HG03025 (cell line): ENCODE results near the gene DEPDC7.
"Not testable (repeated sequence)": the region's sequence is repeated elsewhere in the genome, so short reads cannot be mapped to it uniquely, and the experiment has no call there.

Source experiments
- ATAC-seq: cut with Tn5 transposase; IDR thresholded peaks from one replicate; pipeline ENCODE4 v1.9.1; 2021; ENCODE audit warnings: mild to moderate bottlenecking, moderate library complexity; ENCODE audit not compliant: unreplicated experiment, low FRiP score

DEPDC7 gene

DNA sequence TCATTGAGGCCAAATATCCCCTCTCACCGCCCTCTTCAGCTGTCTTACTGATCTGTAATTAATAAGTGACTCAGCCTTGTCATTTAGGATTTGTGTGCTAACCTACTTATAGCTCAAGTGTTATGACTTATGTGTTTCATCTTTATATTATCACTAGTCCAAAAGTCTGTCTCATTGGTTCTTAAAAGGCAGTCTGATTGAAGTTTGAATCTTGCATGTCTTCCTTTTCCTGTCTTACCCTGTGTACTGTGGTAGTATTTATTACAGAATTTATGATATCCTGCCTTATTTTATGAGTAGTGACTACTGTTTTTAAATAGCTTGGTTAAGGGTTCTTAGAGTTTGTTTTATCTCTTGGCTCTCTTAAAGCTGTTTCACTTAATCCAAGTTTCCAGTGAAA lies 6.3 kb downstream of the DEPDC7 start:
- no peak for ATAC-seq

DNA sequence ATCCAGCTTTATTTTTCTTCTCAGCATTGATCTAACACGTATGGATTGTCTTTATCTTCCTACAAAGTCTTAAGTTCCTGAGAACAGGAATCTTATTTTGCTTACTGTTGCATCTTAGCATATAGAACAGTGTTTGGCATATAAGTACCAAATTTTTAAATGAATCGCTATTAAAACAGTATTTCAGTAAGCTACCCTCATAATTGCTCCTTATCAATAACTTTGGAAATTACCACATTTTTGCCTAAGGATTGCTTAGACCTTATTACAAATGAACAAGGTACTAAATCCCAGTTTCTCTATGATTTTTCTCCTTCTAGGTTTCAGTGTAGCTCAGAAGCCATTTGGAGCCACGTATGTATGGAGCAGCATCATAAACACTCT lies 9.7 kb downstream of the DEPDC7 start:
- ATAC-seq: no peak

DNA sequence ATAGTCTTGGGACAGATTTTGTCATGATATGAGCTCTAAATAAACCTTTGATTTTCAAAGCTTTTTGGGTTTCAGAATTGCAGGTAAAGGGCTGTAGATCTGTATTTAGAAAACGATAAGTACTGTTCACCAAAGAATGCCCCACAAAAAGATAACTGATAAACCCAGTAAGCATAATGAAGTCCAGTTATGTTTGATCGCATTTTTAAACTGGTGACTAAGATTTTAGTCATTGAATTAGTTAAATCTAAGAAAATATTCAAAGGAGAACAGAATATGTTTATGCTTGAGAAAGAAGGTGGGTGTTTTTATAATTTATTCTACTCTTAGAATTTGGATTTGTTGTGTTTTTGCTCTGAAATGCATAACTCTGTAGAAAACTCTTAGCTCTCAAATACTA lies 11.6 kb downstream of the DEPDC7 start:
- ATAC-seq: no peak

- no peak for ATAC-seq
These were observed 12.3 kb downstream of the DEPDC7 start for GRCh38 chr11:33027846-33028536.

DNA sequence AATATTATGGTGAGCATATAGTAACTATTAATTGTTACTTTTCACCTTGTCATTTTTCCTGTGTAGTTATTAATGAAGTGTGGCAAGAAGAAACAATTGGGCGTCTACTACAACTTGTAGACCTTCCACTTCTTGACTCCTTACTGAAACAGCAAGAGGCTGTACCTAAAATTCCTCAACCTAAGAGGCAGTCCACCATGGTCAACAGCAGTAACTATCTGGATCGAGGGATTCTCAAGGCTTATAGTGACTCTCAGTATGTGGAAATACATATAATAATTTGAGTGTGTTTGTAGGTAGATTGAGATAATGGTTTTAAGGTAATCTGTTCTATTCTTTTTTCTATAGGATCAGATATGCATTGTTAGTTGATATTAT lies 12.8 kb downstream of the DEPDC7 start:
- ATAC-seq: no peak

DNA sequence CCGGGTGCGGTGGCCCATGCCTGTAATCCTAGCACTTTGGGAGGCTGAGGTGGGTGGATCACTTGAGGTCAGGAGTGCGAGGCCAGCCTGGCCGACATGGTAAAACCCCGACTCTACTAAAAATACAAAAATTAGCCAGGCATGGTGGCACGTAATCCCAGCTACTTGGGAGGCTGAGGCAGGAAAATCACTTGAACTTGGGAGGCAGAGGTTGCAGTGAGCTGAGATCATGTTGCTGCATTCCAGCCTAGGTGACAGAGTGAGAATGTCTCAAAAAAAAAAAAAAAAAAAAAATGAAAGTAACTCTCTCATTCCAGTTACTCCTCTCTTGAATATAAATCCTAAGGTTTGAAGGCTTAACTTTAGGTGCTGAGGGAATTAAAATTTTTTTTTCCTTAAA lies 13.5 kb downstream of the DEPDC7 start:
- ATAC-seq: not testable (repeated sequence)

- no peak for ATAC-seq
These were observed 17.8 kb downstream of the DEPDC7 start for GRCh38 chr11:33033493-33033892.

GRCh38 chr11:33035011-33035410 lies 19.3 kb downstream of the DEPDC7 start:
- ATAC-seq: no peak

- ATAC-seq: peak; percentile 78
These were observed 23.8 kb downstream of the DEPDC7 start, which contains the start of gene TCP11L1 for GRCh38 chr11:33039274-33040032. TSS of gene TCP11L1 (plus strand) at chr11:33039572. CDS start at chr11:33043774, 4,202 bp downstream.

GRCh38 chr11:33040033-33040861 lies 24.6 kb downstream of the DEPDC7 start:
- peak; percentile 25 for ATAC-seq

DNA sequence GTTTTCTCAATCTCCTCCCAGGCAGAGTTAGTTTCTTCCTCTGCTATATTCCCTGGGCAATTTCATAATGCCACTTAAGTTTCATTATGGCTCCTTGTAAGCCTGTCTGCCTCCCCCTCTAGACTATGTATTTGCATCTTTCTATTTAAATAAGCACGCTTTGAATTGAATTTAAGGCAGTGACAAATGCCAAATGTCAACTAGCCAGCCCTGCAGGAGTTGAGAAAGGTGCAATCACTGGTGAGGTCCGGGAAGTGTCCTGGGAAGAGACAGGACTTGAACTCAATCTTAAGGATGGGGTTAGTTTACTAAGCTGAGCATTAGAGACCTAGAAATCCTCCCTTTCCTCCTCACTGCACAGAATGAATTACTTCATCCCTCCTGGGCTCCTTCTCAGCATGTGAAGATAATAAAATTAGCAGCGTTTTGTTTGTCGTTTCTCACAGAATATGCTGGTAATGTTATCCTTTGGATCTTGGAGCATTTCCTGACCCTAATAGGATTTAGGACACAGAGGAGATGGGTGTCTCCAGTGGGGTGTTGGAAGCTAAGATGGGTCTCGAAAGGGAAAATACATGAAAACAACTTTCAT lies 25.3 kb downstream of the DEPDC7 start:
- ATAC-seq: no peak

- ATAC-seq: no peak
These were observed 27.6 kb downstream of the DEPDC7 start for GRCh38 chr11:33043221-33043830.

DNA sequence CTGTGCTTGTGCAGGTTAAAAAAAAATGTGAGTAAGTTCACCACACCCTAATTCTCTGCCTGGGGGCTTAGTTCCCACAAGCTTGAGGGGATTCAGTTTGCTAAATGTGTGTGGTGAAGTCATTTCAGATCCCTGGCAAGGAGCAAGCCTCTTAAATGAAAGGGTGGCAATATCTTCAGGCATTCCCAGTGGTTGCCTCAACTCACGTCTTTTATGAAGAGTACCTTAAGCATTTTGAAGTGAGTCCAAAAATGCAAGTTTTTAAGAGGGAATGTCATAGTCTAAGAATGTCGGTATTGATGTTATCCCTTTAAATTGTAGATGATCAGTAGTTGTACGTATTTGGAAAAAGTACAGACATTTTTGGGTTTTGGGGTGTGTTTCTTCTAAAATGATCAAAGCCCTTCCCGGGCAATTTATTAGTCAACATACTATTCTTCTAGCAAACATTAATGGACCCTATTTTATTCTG lies 28.6 kb downstream of the DEPDC7 start:
- ATAC-seq: no peak

DNA sequence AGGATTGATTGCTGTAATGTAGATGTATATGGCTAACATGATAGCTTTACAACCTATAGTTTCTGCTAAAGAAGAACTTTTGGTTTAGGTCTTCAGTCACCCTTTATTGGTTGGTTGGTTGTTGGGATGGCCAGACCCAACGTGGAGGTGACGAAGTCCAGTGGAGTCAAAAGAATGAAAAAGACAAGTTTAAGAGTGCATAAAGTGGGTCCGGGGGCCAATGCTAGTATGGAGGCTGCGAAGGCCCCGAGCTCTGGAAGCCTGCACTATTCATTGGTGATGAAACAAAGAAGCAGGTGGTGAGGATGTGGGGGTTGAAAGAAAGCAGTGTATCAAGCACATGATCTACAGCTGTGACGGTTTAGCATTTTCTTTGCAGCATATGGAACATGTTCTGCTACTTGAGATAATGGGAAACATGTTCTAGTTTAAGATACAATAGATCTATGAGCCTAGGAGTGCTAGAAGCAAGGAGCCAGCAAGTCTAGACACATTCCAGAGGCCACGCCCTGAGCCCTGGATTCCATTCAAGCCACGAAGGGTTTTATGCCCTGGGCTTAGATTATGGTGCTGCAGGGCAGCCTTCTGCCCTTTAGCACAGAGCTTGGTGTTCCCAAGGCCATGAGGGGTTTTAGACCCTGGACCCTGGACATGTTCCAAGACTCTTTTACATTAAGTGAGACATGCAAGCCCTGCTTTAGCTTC lies 30.0 kb downstream of the DEPDC7 start:
- no peak for ATAC-seq

DNA sequence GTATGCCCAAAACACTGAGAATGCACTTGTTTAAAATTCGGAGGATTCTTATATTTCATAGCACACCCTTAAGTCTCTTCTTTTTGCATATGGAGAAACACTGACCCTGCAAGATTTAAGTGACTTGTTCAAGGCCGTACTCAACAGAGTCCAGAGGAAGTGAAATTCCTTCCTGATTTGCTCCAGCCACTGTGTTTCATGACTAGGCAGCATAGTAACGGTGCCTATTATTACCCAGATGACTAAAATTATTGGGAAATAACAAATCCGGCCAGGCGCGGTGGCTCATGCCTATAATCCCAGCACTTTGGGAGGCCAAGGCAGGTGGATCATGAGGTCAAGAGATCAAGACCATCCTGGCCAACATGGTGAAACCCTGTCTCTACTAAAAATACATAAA lies 33.0 kb downstream of the DEPDC7 start:
- not testable (repeated sequence) for ATAC-seq

- not testable (repeated sequence) for ATAC-seq
These were observed 34.1 kb downstream of the DEPDC7 start for GRCh38 chr11:33049565-33050408.

- ATAC-seq: no peak
These were observed 36.6 kb downstream of the DEPDC7 start for GRCh38 chr11:33052231-33052630.

DNA sequence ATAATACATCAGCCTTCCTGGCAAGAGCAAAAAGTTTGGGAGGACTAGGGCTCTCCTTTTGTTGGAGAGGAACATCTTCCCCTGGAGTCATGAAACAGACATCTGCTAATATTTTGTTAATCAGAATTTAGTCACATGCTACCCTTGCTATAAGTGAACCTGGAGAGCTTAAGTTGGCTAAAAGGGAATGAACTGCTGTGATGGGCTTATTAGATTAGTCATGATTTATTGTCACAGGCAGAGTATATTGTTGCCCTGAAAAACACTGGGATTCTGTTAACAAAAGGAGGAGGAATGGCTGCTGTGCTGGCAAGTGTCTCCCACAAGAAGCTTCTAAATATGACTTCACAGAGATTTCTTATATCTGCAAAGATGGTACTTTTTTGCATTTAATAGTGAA lies 39.7 kb downstream of the DEPDC7 start:
- ATAC-seq: no peak

DNA sequence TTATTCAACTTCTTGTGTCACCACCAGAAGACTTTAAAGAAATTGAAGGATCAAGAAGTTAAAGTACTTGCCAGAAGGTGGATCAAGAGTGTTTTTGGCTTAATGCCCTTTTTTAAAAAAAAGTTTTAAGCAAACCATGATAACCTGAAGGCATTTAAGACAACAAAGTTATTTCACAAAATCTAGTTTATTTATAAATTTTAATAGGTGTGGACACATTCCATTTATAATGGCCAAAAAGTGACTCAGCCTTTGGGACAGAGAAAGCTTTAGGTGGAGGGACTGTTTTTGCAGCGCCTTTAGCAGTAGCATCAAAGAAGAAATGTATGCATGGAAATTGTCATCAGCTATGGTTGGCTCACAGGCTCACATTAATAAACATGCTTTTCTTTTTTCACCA lies 41.6 kb downstream of the DEPDC7 start:
- no peak for ATAC-seq
